HCT116 (cell line): Measurements from ENCODE around the gene CENPC. TPM values are rescaled to one million over a fixed set of nuclear protein-coding genes. Genes with fewer than 3 reads are reported as not detected.
"Not testable (repeated sequence)": the region's sequence is repeated elsewhere in the genome, so short reads cannot be mapped to it uniquely, and the experiment has no call there.

ENCODE experiments used
- ATAC-seq: fragments of 200-7000 bp; cut with Tn5 transposase; 2 replicates; pipeline ENCODE4 v1.9.1; 2020; ENCODE audit warnings: mild to moderate bottlenecking, moderate library complexity
- BruUV-seq: library from RNA; stranded (reverse); fragments of 400-500 nt; replicated peaks from 2 replicates; lab custom pipeline; 2021; lab: Mats Ljungman, UMichigan
- CTCF ChIA-PET: fragments of 300-600 bp; sonication (Branson Sonifier 250); formaldehyde crosslinking; loops from one replicate; lab custom pipeline; 2021; ENCODE audit warnings: antibody characterized with exemption; lab: Charles Lee
- POLR2A ChIA-PET: fragments of 300-600, 350-600 bp; sonication (Branson Sonifier 250); formaldehyde crosslinking; loops from one replicate; lab custom pipeline; 2021; ENCODE audit warnings: antibody characterized with exemption; lab: Charles Lee
- RAD21 ChIA-PET, 2 experiments: fragments of 300-600 bp; sonication (Branson Sonifier 250); formaldehyde crosslinking; loops; one replicate each; lab custom pipeline; 2023; ENCODE audit warnings: low total read pairs in 2 of 2; ENCODE audit not compliant: uncharacterized antibody in 2 of 2, unreplicated experiment in 2 of 2, low non-redundant PET in 1 of 2; lab: Charles Lee
- DNase-seq: peaks from one replicate; pipeline ENCODE4 v3.0.0-alpha.2; 2010; ENCODE audit warnings: low read depth, low spot score
- H2AFZ ChIP-seq: fragments of 200-600 bp; shearing (Covaris generic), sonication (generic); 2 replicates; pipeline ENCODE4 v1.6.1; 2017; ENCODE audit warnings: low read depth, mixed run types, mixed read lengths, antibody characterized with exemption, low read length; ENCODE audit not compliant: poor library complexity, severe bottlenecking
- H3K27ac ChIP-seq: 2 replicates; pipeline ENCODE4 v1.5.1; 2012; ENCODE audit warnings: low read depth, low read length
- H3K27me3 ChIP-seq: fragments of 200-600 bp; sonication (generic); 2 replicates; pipeline ENCODE4 v1.6.1; 2016; ENCODE audit warnings: mixed run types, low read length, mixed read lengths; ENCODE audit not compliant: insufficient read depth
- H3K36me3 ChIP-seq, 2 experiments: fragments of 200-500 bp in 1 of 2; fragments of 200-600 bp in 1 of 2; sonication (Bioruptor generic) in 1 of 2; sonication (generic) in 1 of 2; 2 replicates each; pipeline versions ENCODE4 v1.5.1 to v1.6.1; 2014 to 2016; ENCODE audit warnings: low read length in 2 of 2, inconsistent platforms in 1 of 2, mixed read lengths in 1 of 2, mixed run types in 1 of 2; ENCODE audit not compliant: insufficient read depth in 2 of 2, control insufficient read depth in 1 of 2
- H3K4me1 ChIP-seq, 2 experiments: fragments of 200-600 bp in 1 of 2; sonication (generic) in 1 of 2; 2 replicates each; pipeline versions ENCODE4 v1.5.1 to v1.6.1; 2012 to 2017; ENCODE audit warnings: low read length in 2 of 2, inconsistent platforms in 1 of 2, mild to moderate bottlenecking in 1 of 2, mixed read lengths in 1 of 2, mixed run types in 1 of 2, moderate library complexity in 1 of 2; ENCODE audit not compliant: insufficient read depth in 2 of 2, control insufficient read depth in 1 of 2
- H3K4me2 ChIP-seq: fragments of 200-600 bp; sonication (generic); 2 replicates; pipeline ENCODE4 v1.6.1; 2017; ENCODE audit warnings: mixed run types, low read length, mixed read lengths
- H3K4me3 ChIP-seq, 2 experiments: fragments of 200-600 bp in 1 of 2; sonication (generic) in 1 of 2; replicated peaks in 1 of 2; 2 replicates each; pipeline ENCODE4 v1.5.1; 2011 to 2016; ENCODE audit warnings: low read length in 2 of 2, control low read depth in 1 of 2, low read depth in 1 of 2, mild to moderate bottlenecking in 1 of 2, mixed read lengths in 1 of 2, mixed run types in 1 of 2
- H3K79me2 ChIP-seq: fragments of 200-600 bp; sonication (generic); 2 replicates; pipeline ENCODE4 v1.6.1; 2017; ENCODE audit warnings: mild to moderate bottlenecking, mixed run types, low read length, moderate library complexity, mixed read lengths; ENCODE audit not compliant: insufficient read depth
- H3K9ac ChIP-seq: fragments of 200-600 bp; sonication (generic); 2 replicates; pipeline ENCODE4 v1.6.1; 2016; ENCODE audit warnings: low read length, mixed read lengths
- H3K9me2 ChIP-seq: fragments of 200-600 bp; sonication (generic), shearing (Covaris generic); 2 replicates; pipeline ENCODE4 v1.6.1; 2017; ENCODE audit warnings: mixed run types, mild to moderate bottlenecking, moderate library complexity; ENCODE audit not compliant: insufficient read depth
- H3K9me3 ChIP-seq, 2 experiments: fragments of 200-500 bp in 1 of 2; fragments of 200-600 bp in 1 of 2; sonication (Bioruptor generic) in 1 of 2; sonication (generic) in 1 of 2; 2 replicates each; pipeline ENCODE4 v1.6.1; 2014 to 2017; ENCODE audit warnings: low read length in 2 of 2, mixed read lengths in 2 of 2, inconsistent platforms in 1 of 2, low read depth in 1 of 2, mild to moderate bottlenecking in 1 of 2, mixed run types in 1 of 2, moderate library complexity in 1 of 2; ENCODE audit not compliant: control insufficient read depth in 1 of 2, insufficient read depth in 1 of 2
- H4K20me1 ChIP-seq: fragments of 200-600 bp; sonication (generic), shearing (Covaris generic); 2 replicates; pipeline ENCODE4 v1.6.1; 2017; ENCODE audit warnings: mixed run types, mild to moderate bottlenecking, moderate library complexity; ENCODE audit not compliant: insufficient read depth
- CTCF ChIP-seq, 3 experiments: fragments of 200-600 bp in 1 of 3; sonication (generic) in 1 of 3; IDR thresholded peaks in 2 of 3; conservative IDR thresholded peaks in 1 of 3; 2 replicates each; pipeline ENCODE4 v1.5.1; 2012 to 2017; ENCODE audit warnings: low read depth in 2 of 3, low read length in 2 of 3, antibody characterized with exemption in 1 of 3, borderline replicate concordance in 1 of 3, control low read depth in 1 of 3, mild to moderate bottlenecking in 1 of 3, mixed read lengths in 1 of 3, mixed run types in 1 of 3, moderate library complexity in 1 of 3; ENCODE audit not compliant: insufficient read depth in 1 of 3
- EGR1 ChIP-seq: IDR thresholded peaks from 2 replicates; pipeline ENCODE4 v1.6.1; 2012; ENCODE audit warnings: low read depth
- ZNF274 ChIP-seq: fragments of 200-500 bp; sonication (Bioruptor generic); IDR thresholded peaks from 2 replicates; pipeline ENCODE4 v1.6.1; 2014; ENCODE audit warnings: mild to moderate bottlenecking, low read depth, low read length, inconsistent platforms
- intact Hi-C: fragments of 100-400 bp; cut with micrococcal nuclease; formaldehyde crosslinking; loops from 2 replicates; pipeline ENCODE4 v1.10.0; 2022
- total RNA-seq: library from RNA; stranded (reverse); gene quantifications from one replicate; pipeline ENCODE4 v1.2.1, GENCODE V29; 2021; ENCODE audit not compliant: unreplicated experiment

Gene CENPC
- total RNA-seq, 1 experiment from 2014 or later, result 15.4 TPM

GRCh38 chr4:67531379-67531962 lies 13.8 kb downstream of the CENPC start:
- RAD21 ChIA-PET, result no interaction called here
- H3K4me1 ChIP-seq, result no peaks in the 10 kb centered on the region
- DNase-seq, result no peak
- H3K9me2 ChIP-seq, result no peaks in the 10 kb centered on the region
- no peak overlapping the region for H2AFZ ChIP-seq
- H3K9me3 ChIP-seq, result no peaks in the 10 kb centered on the region
- no peak overlapping the region for H3K27ac ChIP-seq
- no peak overlapping the region for H3K4me2 ChIP-seq
- peaks cover 45% of the 10 kb centered on the region for H3K79me2 ChIP-seq
- CTCF ChIA-PET, result no interaction called here
- no peak for TF ChIP-seq ZNF274
- TF ChIP-seq CTCF (IDR thresholded peaks at IDR 0.05 in 2 of 3, conservative IDR thresholded peaks at IDR 0.05 in 1 of 3; ENCODE audit: borderline replicate concordance in 1 of 3, insufficient read depth in 1 of 3, low read depth in 2 of 3, low read length in 2 of 3), result no peak
- TF ChIP-seq EGR1, result no peak
- POLR2A ChIA-PET, result no interaction called here
- peaks cover 20 to 30% of the 10 kb centered on the region in 2 experiments for H3K36me3 ChIP-seq
- H3K4me3 ChIP-seq, result no peak overlapping the region
- no peak overlapping the region for H3K9ac ChIP-seq
- BruUV-seq, result no TSS peak
- H4K20me1 ChIP-seq, result peaks cover 10% of the 10 kb centered on the region; the same call in 1 of the 2 replicates
- intact Hi-C loops, result no loop called here
- no peak for ATAC-seq
- no peaks in the 10 kb centered on the region for H3K27me3 ChIP-seq

- peaks cover 67% of the 10 kb centered on the region for H3K79me2 ChIP-seq
- intact Hi-C loops, H3K9me2 ChIP-seq, H3K27me3 ChIP-seq, H3K4me3 ChIP-seq, CTCF ChIA-PET, POLR2A ChIA-PET, H2AFZ ChIP-seq, H4K20me1 ChIP-seq, H3K27ac ChIP-seq, DNase-seq, ATAC-seq, H3K4me2 ChIP-seq, H3K9ac ChIP-seq, H3K4me1 ChIP-seq, H3K36me3 ChIP-seq, H3K9me3 ChIP-seq, BruUV-seq, RAD21 ChIA-PET: not testable (repeated sequence)
Measured at GRCh38 chr4:67524140-67524539, 21.2 kb downstream of the CENPC start.
